ENCODE results near the gene CACNA2D1.

Gene CACNA2D1

DNA sequence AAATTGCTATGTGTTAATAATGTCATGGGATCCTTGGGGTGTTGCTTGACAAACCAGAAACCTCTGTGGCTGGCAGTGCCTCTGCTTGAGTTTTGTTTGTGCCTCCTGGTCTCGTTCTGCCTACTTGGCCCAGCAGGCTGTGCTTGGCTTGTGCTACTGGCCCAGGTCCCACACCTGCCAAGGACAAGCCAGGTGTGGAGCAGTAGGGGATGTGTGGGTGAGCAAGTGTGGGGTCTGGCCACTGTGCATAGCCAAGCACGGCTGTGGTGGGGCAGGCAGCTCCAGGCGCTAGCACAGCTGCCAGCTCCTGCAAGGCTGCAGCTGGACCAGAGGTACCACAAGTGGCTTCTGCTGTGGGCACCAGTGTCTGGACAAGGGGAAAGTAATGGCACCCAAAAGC is 524.1 kb downstream of the CACNA2D1 start:
- no peak overlapping the region for H3K4me3 ChIP-seq (ENCODE audit: low read length)
- peaks cover 7% of the 10 kb centered on the region for H3K4me1 ChIP-seq (ENCODE audit: insufficient read depth, low read length)
- H3K36me3 ChIP-seq (ENCODE audit: insufficient read depth, low read length): no peaks in the 10 kb centered on the region
- peaks cover under 1% of the 10 kb centered on the region for H3K9me3 ChIP-seq (ENCODE audit: low read length)
- no peak overlapping the region for H2AFZ ChIP-seq (ENCODE audit: low read depth, low read length)
- H3K27me3 ChIP-seq (ENCODE audit: insufficient read depth, low read length): no peaks in the 10 kb centered on the region

DNA sequence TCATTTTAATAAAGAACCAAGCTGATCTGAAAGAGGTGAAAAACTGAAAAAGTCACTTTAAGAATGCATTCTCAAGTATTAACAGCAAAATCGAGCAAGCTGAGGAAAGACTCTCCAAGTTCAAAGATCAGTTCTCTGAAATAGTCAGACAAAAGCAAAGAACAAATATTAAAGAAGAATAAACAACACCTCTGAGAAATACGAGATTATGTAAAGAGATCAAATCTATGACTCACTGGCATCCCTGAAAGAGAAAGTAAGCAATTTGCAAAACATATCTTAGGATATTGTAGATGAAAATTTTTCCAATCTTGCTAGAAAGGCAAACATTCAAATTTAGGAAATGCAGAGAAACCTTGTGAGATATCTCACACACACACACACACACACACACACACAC is 535.4 kb downstream of the CACNA2D1 start:
- Histone ChIP-seq H3K9me3 (ENCODE audit: low read length) (no peaks in the 10 kb centered on the region), H2AFZ (ENCODE audit: low read depth, low read length) (no peak overlapping the region), H3K36me3 (ENCODE audit: insufficient read depth, low read length) (no peaks in the 10 kb centered on the region), H3K27me3 (ENCODE audit: insufficient read depth, low read length) (no peaks in the 10 kb centered on the region), H3K4me1 (ENCODE audit: insufficient read depth, low read length) (no peaks in the 10 kb centered on the region), H3K4me3 (ENCODE audit: low read length) (no peak overlapping the region)

DNA sequence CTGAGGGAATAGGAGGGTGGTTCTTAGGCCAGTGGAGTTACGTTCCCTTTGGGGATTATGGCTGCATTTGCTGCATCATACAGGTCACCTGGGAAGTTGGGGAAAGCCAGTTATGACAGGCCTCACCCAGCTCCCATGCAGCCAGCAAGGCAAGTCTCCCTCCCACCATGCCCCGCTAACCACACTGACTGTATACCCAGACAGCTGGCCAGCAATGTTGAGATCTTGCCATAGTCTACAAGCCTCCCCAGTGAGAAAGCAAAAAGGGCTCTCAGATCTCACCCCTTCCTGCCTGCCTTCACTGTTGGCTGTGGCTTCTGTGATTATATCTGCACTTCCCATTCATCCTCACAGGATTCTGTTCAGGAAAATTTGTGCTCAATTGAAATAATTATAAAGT is 540.5 kb downstream of the CACNA2D1 start:
- H3K36me3 ChIP-seq (ENCODE audit: insufficient read depth, low read length): no peaks in the 10 kb centered on the region
- H3K9me3 ChIP-seq (ENCODE audit: low read length): peaks cover 2% of the 10 kb centered on the region
- no peak overlapping the region for H3K4me3 ChIP-seq (ENCODE audit: low read length)
- H2AFZ ChIP-seq (ENCODE audit: low read depth, low read length): no peak overlapping the region
- no peaks in the 10 kb centered on the region for H3K4me1 ChIP-seq (ENCODE audit: insufficient read depth, low read length)
- H3K27me3 ChIP-seq (ENCODE audit: insufficient read depth, low read length): no peaks in the 10 kb centered on the region

DNA sequence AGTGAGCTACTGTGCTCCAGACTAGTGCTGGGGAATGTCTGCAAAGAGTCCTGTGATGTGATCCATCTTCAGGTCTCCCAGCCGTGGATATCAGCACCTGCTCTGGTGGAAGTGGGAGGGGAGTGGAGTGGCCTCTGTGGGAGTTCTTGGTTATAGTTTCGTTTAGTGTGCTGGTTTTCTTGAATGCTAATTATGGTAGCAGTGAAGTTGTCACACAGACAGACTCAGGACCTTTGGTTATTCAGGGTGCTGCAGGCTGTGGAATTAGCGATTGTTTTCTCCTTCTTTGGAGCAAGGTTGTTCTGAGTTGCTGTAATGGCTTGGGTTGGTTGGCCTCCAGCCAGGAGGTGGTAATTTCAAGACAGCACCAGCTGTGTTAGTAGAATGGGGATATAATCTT is 541.0 kb downstream of the CACNA2D1 start:
- Histone ChIP-seq H3K36me3 (ENCODE audit: insufficient read depth, low read length) (no peaks in the 10 kb centered on the region), H3K27me3 (ENCODE audit: insufficient read depth, low read length) (no peaks in the 10 kb centered on the region), H3K4me3 (ENCODE audit: low read length) (no peak overlapping the region), H3K9me3 (ENCODE audit: low read length) (peaks cover 2% of the 10 kb centered on the region), H2AFZ (ENCODE audit: low read depth, low read length) (no peak overlapping the region), H3K4me1 (ENCODE audit: insufficient read depth, low read length) (no peaks in the 10 kb centered on the region)

Data from neuron (in vitro differentiated cells).